HG03354 (cell line): ENCODE data around the gene EDC4.
"Not testable (repeated sequence)": the region's sequence is repeated elsewhere in the genome, so short reads cannot be mapped to it uniquely, and the experiment has no call there.

Source experiments
- ATAC-seq: cut with Tn5 transposase; IDR thresholded peaks from one replicate; pipeline ENCODE4 v1.9.1; 2021; ENCODE audit warnings: mild to moderate bottlenecking; ENCODE audit not compliant: unreplicated experiment, poor library complexity, severe bottlenecking

The EDC4 gene

DNA sequence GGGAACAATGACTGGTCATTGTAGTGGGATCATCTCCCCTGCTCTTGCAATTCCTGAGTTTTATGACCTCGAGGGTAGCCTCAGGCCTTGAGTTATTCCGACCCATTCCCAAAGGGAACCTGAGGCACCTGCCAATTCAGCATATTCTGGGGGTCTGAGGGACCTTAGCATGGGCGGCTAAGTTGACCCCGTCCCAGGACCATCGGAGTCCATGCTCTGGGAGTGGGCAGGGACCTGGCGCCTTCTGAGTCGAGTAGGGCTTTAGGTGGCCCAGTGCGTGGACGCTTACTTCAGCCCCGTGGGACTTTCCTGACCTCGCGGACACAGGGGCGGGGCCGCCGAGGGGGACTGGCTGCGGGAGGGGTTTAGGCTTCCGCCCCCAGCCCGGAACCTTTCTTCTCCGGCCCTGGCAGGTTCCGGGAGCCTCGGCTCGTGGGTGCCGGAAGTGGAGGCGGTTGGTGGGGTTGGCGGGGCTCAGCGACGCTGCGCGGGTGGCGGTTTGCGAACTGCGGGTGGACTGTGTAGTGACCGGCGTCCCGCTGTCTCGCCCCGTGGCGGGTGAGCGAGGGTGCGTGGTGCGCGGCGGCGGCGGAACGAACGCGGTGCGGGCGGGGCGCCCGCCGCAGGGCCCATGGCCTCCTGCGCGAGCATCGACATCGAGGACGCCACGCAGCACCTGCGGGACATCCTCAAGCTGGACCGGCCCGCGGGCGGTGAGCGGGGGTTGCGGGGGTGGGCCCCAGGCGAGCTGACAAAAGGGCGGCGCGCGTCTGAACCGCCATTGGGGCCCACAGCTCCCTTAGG lies at the start of gene EDC4:
EDC4 (plus strand) TSS at position 422 of the 804 bp plus-strand sequence; CDS start at position 632, 210 bp downstream.
- ATAC-seq = peak; percentile 78

DNA sequence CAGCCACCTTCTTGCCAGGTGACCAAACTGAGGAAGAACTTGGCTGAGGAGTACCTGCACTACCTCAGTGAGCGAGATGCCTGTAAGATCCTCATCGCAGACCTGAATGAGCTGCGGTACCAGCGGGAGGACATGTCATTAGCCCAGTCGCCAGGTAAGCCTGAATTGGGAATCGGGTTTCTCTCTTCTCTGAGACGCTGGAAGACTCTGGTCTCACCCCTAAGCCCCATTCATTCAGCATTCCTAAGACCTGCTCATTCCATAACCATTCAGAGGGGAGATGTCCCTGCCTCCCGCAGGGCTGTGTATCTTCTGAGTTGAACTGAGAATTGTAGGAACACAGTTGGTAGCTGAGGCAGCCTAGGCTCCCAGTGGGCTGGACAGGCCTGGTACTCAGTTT lies 47.7 kb upstream of the EDC4 start:
- no peak for ATAC-seq

- ATAC-seq = no peak
These were observed 46.9 kb upstream of the EDC4 start for GRCh38 chr16:67825906-67826305.

GRCh38 chr16:67828651-67829050 lies 44.2 kb upstream of the EDC4 start:
- ATAC-seq = no peak

- ATAC-seq = no peak
These were observed 39.8 kb upstream of the EDC4 start for GRCh38 chr16:67833030-67833414.

GRCh38 chr16:67833415-67834241 lies 39.2 kb upstream of the EDC4 start:
- peak; percentile 99 for ATAC-seq

GRCh38 chr16:67834242-67834614 lies 38.6 kb upstream of the EDC4 start:
- no peak for ATAC-seq

GRCh38 chr16:67837190-67837589 lies 35.7 kb upstream of the EDC4 start:
- ATAC-seq = not testable (repeated sequence)

- ATAC-seq = no peak
These were observed 35.0 kb upstream of the EDC4 start for GRCh38 chr16:67837811-67838210.

DNA sequence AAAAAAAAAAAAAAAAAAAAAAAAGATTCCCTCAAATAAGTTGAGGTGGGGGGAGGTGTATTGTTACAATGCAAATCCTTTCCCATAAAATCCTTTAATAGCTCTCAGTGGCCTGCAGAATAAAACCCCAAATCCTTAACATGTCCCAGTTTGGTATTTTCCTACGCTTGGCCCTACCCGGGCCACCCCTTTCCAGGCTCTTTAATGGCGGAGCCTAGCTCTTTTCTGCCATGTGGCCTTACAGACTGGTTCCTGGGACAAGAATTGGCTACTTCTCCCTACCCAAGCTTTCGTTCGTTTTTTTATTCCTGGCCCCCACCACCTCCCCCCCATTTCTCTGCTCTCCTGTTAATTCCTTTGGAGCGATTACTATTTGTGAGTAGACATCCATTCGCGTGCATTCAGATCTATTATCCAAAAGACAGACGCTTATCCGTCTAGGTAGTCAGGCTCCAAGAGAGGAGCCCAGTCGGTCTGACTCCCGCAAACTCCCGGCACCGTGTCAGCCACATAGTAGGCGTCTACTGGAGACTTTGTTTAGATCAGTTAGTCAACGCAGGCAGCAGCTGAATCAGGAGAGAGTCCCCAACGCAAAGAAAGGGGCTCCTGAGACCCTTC lies 31.5 kb upstream of the EDC4 start:
- no peak for ATAC-seq

DNA sequence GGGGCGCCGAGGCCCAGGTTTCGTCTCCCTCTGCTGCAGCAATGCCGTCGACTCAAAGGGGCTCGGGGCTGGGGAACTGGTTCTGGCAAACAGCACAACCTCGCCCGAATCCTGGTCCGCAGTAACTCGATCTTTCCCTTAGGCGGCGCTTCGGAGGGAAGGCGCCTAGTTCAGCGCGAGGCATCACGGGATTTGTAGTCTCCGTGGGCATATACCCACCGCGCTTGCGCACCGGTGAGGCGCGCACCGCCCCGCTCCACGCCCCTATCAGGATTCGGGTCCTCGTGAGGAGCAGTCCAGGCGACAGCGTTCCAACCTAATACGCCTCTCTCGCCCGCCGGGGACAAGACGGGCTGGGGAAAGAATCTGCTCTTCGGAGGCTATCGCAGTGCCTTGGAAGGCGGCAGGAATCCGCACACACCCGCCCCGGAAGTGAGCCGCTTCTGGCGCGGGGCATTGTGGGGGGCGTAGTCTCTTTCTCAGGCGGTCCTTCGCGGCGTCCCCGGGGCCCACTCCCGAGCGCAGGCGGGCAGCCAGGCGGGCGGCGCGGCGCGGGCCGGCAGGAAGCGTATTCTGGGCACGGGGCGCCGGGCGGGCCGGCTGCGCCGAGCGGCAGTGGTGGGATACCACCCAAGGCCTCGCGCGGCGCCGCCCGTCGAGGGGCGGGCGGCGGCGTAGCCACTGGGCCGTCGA lies 30.9 kb upstream of the EDC4 start, which contains the start of gene THAP11:
THAP11 (plus strand) TSS at position 505 of the 693 bp plus-strand sequence. CDS start 235 bp downstream, outside the sequence.
- peak; percentile 56 for ATAC-seq

DNA sequence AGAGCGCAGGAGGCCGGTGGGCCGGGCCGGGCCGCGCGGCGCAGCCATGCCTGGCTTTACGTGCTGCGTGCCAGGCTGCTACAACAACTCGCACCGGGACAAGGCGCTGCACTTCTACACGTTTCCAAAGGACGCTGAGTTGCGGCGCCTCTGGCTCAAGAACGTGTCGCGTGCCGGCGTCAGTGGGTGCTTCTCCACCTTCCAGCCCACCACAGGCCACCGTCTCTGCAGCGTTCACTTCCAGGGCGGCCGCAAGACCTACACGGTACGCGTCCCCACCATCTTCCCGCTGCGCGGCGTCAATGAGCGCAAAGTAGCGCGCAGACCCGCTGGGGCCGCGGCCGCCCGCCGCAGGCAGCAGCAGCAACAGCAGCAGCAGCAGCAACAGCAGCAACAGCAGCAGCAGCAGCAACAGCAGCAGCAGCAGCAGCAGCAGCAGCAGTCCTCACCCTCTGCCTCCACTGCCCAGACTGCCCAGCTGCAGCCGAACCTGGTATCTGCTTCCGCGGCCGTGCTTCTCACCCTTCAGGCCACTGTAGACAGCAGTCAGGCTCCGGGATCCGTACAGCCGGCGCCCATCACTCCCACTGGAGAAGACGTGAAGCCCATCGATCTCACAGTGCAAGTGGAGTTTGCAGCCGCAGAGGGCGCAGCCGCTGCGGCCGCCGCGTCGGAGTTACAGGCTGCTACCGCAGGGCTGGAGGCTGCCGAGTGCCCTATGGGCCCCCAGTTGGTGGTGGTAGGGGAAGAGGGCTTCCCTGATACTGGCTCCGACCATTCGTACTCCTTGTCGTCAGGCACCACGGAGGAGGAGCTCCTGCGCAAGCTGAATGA lies 30.1 kb upstream of the EDC4 start:
- ATAC-seq = peak; percentile 10

DNA sequence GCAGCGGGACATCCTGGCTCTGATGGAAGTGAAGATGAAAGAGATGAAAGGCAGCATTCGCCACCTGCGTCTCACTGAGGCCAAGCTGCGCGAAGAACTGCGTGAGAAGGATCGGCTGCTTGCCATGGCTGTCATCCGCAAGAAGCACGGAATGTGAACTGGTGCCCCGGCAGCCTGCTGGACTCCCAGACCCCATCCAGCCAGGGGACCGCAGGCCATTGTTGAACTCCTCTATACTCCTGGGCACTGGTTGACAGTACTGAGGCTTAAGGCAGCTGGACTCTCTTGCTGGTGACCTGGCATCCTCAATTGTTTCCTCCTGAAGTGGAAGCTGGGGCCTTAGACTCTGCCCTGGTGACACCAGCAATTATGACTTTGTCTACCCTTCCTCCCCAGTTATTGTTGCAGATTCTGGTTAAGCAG lies 29.5 kb upstream of the EDC4 start:
- ATAC-seq = no peak

DNA sequence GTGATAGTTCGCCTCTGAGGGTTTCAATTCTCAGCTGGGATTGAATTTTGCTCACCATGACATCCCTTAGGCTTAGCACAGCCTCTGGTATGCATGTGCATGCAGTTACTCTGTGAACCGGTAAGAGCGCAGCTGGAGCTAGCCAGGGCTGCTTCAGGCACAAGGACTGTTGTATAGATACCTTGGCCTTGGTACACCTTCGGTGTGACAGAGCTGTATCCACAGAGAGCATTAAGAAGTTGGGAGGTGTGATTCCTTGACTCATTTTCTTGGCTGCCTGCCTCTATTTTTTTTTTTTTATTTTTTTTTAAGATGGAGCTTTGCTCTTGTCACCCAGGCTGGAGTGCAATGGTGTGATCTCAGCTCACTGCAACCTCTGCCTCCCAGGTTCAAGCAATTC lies 28.4 kb upstream of the EDC4 start:
- no peak for ATAC-seq

DNA sequence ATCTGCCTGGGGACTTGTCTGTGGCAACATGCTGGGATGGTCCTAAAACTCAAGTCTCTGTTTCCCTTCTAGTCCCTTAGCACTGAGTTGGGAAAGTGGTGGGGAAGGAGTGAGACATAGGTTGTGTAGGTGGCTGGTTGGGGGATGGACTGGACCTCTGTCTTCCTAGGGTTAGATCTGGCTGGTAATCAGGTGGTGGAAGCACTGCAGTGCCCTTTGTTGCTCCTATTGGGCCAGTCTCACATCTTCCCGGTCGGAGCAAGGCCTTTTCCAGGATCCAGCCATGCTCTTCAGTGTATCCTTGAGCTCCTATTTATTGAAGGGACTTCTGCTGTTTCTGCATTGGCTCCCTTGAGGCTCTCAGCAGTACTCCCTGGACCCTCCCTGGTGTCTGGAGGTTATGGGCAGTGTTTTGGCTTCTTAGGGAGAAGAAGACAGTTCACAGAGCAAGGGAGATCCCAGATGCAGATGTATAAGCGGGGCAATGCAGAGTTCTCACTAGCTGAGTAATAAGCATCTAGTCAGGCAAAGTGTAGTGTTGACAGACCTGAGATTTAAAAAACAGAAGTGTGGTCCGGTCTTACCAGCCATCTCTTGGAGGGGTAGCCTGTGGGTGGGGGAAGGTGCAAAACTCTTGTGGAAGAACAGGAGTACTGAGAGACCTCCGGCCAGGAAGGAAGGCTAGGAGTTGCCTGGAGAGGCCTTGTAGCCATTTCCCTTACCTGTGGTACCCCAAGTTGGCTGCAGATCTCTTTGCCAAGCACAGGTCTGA lies 27.4 kb upstream of the EDC4 start:
- no peak for ATAC-seq

DNA sequence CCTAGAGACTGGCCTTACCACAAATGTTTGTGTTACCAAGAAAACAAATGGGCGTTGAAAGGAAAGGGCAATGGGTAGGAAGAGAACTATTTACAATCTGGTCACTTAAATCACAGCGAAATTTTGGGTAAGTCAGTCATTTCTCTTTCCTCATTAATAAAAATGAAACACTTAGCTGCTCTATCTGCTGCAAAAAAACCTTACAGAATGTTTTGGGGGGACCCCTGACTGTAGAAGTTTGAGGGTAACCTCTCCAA lies 26.9 kb upstream of the EDC4 start:
- no peak for ATAC-seq

DNA sequence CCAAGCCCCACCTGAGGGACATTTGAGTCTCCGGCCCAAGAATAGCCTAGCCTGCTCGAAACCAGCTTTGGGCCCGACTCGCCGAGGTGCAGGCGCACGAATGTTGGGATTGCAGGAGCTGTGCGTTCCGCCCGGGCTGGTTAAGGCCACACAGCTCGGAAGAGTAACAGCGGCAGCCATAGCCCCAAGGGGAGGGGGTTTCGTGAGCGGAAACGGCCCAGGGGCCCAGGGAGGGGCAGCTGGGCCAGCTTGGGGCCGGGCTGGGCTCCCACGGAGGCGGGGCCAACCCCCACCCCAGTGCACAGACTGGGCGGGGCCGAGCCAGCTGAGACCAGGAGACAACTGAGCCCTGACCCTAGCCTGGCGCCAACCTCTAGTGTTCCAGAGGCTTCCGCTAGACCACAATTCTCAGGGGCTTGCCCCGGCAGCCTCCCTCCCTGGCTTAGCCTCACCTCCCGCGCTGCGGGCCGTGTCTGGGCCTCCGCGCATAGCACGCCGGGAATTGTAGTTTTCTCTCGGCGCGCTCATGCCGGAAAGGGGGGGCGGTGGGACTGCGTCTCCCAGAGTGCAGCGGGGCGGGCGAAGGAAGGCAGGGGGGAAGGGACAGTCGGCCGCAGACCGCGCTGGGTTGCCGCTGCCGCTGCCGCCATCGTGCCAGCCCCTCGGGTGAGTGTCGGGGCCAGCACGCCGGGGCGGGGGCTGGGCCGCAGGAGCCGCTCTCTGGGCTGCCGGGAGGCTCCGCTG lies 26.4 kb upstream of the EDC4 start, which contains the start of gene NUTF2:
NUTF2 (plus strand) TSS at position 614 of the 744 bp plus-strand sequence. CDS start 18,198 bp downstream, outside the sequence.
- ATAC-seq = peak; percentile 57
